GM19239 (cell line): ENCODE data around the gene C9orf153.
A peak's percentile ranks its signal among the peaks of the same experiment; 100 is the strongest.

Experiments used
- DNase-seq: peaks from one replicate; pipeline ENCODE4 v3.0.0; 2011; ENCODE audit warnings: low spot score; ENCODE audit not compliant: insufficient read length
- FAIRE-seq: peaks from 2 replicates; lab custom pipeline; 2011; peaks lifted over from hg19 to GRCh38; lab: Jason Lieb, UNC

The C9orf153 gene

DNA sequence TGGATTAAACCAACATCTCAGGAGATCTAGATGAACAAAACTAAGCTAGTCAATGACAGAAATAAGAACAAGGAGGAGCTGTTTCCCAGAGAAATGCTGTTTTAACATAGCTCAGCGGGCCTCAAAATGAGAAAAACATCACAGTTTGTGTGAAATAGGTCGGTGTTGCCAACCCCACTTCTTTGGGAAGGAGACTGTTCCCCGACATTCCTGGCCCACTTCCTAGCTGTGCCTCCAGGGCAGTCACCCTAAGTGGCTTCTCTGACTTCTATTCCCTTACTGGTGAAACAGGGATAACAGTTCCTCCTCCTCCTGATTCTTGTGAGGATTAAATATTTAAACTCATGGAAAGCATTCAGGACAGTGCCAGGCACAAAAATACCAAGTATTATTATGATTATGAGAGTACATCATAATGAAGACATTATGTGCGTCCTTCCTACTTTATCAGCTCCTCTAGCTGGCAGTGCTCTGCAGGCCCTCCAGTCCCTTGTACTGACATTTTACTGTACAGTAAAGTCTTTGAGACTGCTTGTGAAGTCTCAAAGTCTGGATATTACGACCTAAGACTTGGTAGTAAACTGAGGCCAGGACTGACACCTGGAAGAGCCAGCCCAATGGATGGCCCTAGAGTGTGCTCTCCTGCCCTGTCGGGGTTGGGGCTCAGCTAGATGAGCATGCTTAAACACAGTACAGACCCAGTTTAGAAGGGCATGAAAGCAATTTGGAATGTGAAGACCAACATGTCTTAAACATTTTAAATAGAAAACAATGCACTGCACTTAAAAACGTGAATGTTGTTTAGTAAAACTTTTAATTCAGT lies 15.6 kb upstream of the C9orf153 start:
- DNase-seq: no peak
- FAIRE-seq: no peak

DNA sequence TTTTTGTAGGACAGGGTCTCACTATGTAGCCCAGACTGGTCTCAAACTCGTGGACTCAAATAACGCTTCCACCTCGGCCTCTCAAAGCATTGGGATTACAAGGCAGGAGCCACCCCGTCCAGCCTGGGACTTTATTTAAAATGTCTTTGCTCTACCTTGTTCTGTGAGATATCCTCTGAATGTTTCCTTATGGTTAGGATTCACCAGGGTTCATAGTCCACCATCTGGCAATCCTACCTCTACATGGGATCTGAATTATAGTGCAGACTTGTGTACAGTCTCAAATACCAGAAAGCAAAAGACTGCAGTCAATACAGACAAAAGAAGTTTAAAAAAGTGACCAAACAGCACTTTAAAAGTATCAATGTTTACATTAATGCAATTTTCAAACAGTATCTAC lies 12.8 kb upstream of the C9orf153 start:
- DNase-seq (no peak), FAIRE-seq (no peak)

DNA sequence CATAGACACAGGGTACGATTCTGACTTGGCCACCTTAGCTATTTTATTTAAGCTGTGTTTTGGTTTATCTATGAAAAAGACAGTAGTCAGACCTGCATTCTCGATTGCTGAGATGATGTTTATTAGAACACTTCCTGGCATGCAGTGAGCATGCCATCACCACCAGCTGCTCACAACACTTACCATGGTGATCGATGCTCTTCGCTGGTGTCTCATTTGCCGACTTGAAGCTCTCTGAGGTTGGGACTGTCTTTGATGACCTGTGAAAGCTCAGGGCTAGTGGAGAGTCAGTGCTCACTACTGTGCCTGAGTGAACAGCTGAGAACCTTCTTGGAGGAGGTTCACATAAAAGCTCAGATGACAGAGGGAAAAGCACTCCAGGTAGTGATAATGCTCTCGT lies 4.4 kb upstream of the C9orf153 start:
- DNase-seq (no peak), FAIRE-seq (no peak)

DNA sequence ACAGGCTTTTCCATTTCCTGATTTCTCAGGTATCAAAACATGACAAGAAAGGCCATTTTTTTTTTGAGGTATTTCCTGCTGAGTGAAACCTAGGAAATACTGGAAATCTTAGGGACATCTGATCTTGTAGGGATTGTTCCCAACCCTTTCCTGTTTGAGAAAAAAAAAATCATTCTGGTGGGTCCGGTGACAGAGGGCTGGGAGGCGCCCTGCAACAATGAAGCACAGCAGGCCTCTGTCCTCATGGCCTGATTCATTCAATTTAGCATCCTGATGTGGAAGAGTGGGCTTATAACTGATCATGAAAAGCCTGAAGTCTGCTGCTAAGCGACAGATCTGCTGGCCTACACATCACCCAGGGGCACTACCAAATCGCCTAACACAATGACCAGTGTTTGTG lies 3.0 kb upstream of the C9orf153 start:
- FAIRE-seq (no peak), DNase-seq (no peak)

DNA sequence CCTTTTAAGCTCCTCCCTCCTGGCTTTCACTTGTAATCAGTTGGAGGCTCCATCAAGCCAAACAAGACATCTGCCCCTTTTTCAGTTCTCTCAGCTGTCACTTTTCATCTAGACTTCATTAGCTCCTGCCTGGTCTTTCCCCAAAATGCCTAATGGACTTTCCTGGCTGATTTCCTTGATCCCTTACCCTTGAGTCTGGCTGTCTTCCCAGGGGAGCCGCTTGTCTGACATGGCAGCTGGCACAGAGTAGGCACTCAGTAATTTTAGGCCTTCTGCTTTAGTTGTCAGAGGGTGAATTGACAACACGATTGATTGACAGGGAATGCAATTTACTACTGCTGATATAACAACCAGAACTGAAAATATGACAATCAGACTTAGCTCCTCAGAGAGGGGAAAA lies 2.1 kb downstream of the C9orf153 start:
- no peak for FAIRE-seq

DNA sequence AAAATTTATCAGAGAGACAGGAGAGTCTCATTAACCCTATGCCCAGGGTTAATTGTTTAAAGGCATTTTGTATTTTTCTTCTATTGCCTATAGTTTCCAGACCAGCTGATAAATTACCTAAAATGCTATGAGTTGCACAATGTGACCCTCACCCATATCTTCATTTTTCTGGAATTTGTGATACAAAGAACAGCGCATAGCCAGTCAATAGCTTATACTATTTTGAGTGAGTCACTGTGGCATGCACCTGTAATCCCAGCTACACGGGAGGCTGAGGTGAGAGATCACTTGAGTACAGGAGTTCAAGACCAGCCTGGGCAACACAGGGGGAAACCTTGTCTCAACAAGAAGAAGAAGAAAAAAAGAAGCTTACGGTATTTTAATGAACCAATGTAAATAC lies 2.8 kb downstream of the C9orf153 start:
- FAIRE-seq: no peak
- no peak for DNase-seq

More for the DNA sequence above, 2.1 kb downstream of the C9orf153 start:
- no peak for DNase-seq

DNA sequence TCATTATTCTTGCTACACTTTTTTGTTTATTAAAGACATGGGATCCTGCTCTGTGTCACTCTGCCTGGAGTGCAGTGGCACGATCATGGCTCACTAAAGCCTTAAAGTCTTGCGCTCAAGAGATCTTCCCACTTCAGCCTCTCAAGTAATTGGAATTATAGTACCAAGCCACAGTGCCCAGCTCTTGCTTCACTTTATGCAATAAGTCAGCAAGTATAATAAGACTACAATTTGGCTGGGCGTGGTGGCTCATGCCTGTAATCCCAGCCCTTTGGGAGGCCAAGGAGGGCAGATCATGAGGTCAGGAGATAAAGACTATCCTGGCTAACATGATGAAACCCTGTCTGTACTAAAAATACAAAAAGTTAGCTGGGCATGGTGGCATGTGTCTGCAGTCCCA lies 5.9 kb downstream of the C9orf153 start:
- FAIRE-seq: no peak
- no peak for DNase-seq

DNA sequence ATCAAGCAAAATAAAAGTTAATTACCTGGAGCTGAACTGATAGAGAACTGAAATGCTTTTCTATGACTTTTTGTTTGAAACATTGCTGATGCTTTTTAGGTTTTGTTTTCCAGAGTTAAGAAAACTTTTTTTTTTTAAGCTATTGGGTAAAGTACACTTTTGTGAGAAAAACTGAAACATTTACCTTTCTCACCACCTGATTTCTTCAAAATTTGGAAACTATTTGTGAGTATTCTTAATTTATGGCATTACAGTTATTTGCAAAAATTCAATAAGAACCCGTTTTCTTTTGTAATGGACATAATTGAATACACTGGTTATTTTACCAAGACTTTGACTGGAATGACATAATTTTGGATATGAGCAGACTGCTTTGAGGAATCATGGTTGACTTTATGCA lies 6.6 kb downstream of the C9orf153 start:
- DNase-seq: no peak
- FAIRE-seq: no peak

DNA sequence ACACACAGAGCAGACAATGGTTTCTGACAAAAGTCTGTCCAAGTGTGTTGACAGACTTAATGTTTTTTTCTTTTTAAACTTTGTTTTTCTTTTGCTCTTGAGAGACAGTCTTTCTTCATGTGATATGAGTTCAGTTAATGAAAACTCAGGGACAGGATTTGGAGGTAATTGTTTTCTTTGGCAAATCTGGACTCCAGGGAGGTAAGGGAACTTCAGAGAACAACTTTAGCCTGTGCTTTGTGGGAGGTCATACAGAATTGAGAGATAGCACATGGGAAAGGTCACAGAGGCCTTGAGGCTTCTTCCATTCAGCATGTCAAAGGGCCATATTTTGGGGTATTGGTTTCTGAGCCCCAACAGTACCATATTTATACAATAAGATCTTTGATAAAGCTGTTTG lies 9.3 kb downstream of the C9orf153 start:
- FAIRE-seq (no peak), DNase-seq (no peak)

DNA sequence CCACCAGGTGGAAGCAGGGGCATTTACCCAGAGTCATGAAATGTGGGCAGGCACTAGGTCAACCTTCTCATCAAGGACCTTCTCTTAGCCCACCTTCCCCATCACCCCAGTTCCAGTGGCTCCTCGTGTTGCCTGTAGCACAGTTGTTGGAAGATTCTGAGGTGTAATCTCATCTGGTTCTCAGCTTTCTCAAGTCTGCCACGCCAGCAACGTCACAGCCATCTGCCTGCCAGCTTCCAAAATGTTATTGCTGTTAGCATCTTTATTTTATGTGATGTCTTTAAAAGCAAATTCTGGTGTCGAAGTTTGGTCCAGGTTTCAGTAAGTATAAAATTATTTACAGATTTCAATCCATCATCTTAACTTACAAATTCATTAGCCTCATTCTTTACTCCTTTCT lies 10.7 kb downstream of the C9orf153 start:
- FAIRE-seq: no peak
- DNase-seq: no peak

DNA sequence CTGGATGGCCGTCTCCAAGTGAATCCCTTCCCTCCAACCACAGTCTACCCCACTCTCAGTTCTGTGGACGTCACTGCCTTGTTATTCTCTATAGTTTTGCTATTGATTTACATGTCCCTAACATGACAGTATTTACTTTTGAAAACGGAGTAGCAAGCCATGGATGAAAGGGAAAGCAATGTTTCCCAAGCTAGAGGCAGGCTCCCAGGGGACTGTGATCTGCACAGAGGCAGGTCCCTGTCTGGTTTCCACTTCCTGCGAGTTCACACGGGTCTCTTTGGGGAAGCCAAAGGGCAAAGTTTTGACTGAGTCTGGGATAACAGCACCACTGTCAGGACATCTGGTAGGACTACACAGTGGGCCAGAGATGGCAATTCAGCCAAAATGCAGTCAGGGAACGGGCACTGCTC lies 12.7 kb downstream of the C9orf153 start:
- FAIRE-seq (peak; percentile 82), DNase-seq (peak; percentile 19)

DNA sequence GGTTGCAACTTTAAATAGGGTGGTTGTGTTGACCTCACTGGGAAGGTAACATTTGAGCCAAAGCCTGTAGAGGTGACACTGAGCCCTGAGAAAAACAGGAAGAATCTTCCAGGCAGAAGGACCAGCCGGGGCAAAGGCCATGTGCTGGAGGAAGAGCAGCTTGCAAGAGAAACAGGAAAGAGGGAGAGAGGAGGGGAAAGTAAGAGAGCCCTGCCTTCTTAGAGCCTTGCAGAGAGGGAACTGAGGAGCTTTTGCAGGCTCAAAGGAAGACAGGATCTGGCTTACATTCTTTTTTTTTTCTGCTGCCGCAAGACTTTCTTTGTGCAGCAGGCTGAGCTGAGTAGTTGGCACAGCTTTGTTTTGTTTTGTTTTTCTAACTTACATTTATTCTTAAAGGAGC lies 17.4 kb downstream of the C9orf153 start:
- FAIRE-seq: no peak
- DNase-seq: no peak

DNA sequence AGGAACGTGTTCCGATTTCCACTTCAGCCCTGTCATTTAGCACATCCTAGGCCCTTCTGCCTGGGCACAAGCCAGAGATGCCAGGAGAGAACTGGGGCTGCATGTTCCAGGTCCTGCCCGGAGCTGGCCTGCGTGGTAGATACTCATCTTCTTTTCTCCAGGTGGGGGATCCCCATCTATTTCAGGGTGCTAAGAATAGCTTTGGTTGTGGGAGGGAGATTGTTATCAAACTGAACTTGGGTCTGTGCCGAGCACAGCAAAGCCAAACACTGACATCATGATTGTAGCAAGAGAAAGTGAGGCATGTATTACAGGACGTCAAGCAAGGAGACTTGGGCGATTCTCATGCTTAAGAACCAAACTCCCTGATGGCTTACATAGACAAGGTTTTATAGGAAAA lies 18.2 kb downstream of the C9orf153 start:
- FAIRE-seq (no peak), DNase-seq (no peak)

DNA sequence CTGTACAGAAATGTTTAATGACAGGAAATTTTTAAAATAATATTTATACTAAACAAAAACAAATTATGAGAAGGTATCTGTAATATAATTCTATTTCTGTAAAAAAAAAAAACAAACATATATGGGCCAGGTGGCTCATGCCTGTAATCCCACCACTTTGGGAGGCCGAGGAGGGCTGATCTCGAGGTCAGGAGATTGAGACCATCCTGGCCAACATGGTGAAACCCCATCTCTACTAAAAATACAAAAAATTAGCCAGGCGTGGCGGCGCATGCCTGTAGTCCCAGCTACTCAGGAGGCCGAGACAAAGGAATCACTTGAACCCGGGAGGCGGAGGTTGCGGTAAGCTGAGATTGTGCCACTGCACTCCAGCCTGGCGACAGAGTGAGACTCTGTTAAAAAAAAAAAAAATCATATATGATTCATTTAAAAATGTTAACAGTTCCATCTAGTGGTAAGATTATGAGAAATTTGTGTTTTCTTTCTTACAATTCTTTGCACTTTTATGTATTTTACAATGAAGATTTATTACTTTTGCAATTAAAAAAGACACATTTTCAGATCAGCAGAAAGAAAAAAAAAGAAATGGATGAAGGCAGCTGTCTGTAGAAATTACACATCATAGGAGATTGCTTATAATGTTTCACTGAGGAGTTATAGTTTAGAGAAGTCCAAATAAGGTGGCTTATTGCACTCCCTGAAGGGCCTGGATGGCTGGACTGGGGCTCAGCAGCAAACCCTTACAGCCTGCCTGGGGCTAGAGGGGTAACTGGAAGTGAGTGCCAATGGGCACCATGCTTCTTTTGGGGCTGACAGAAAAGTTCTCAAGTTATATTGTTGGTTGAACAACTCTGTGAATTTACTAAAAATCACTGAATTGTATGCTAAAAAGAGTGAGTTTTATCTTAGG lies 20.3 kb downstream of the C9orf153 start:
- FAIRE-seq: no peak
- no peak for DNase-seq

DNA sequence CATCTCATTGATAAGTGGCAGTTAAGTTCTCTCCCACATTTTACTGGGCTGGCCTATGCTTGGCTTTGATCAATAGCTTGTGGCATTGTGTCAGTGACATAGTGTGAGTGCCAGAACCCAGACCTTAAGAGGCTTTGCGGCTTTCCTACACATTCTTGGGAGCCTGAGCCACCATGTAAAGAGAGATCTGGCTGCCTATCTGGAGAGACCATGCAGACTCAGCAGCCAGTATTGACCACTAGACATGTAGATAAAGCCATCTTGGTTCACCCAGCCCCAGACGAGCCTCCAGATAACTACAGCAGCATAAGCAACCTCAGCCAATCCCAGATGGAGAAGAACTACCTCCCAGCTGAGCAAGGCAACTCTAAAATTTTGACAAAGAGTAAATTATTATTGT lies 28.6 kb downstream of the C9orf153 start:
- DNase-seq (no peak), FAIRE-seq (no peak)

DNA sequence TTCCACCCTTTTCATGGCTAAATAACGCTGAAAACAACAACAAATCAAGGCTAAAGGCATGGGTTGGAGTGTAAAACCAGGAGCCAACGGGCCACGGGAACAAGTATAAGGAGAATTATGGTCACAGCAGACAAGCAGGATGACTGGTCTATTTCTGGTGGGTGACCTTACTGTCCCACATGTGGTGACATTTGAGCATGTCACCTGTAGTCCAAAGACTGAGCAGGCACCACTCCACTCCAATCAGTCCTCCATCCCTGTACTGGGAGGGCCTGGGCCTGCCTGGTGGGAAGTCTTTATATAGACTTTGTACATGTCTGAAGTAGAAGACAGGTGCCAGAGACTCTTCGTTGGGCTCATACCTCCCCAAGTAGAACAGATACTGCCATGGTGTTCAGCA lies 36.8 kb downstream of the C9orf153 start:
- FAIRE-seq: no peak
- DNase-seq: no peak

DNA sequence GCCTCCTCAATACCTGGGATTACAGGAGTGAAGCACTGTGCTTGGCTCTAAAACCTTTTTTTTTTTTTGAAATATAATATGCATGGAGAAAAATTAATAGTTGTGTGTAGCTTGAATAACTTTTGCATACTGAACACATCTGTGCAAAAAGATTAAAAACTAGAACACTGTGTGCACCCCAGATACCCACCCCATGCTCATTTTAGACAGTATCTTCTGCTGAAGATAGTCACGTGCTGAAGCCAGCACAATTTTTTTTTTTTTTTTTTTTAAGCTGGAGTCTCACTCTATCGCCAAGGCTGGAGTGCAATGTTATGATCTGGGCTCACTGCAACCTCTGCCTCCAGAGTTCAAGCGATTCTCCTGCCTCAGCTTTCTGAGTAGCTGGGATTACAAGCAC lies 39.9 kb downstream of the C9orf153 start:
- FAIRE-seq (no peak), DNase-seq (no peak)

DNA sequence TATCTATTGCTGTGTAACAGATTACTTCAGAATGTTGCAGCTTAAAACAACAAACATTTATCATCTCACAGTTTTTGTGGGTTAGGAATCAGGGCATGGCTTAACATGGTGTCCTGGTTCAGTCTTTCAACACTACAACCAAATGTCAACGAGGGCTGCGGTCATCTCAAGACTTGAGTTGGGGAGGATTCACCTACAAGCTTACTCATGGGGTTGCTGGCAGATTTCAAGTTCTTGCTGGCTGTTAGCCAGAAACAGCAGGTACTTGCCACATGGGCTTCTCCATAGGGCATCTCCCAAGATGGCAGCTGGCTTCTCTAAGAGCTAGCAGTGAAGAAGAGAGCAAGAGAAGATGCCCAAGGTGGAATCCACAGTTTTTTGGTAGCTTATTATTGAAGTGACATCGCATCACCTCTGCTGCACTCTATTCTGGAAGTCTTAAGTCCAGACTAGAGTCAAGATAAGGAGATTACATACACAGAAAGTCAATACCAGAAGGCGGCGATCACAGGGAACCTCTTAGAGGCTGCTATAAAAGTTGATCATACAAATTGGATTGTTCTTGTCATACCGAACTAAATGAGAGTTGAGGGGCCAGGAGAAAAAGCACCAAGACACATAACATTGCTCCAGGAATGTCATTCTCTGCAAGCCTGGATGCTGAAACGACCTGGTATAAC lies 42.2 kb downstream of the C9orf153 start:
- no peak for DNase-seq
- FAIRE-seq: no peak

DNA sequence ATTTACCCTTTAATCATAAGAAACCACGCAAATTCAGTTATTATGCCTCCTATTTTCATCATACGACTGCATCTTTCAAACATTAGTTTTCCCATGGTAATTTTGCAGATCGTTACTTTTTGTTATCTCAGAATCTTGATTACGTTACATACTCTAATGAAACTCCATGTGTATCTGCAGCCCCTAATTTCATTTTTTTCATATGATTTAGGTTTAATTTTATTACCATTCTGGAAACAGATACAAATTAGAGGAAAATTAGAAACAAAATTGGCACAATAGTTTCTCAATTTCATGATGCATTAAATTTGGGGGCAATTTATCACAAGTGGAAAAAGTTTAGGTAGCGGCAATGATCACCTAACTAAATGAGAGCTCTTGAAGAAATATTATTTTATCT lies 52.3 kb downstream of the C9orf153 start:
- no peak for DNase-seq
- FAIRE-seq: no peak

DNA sequence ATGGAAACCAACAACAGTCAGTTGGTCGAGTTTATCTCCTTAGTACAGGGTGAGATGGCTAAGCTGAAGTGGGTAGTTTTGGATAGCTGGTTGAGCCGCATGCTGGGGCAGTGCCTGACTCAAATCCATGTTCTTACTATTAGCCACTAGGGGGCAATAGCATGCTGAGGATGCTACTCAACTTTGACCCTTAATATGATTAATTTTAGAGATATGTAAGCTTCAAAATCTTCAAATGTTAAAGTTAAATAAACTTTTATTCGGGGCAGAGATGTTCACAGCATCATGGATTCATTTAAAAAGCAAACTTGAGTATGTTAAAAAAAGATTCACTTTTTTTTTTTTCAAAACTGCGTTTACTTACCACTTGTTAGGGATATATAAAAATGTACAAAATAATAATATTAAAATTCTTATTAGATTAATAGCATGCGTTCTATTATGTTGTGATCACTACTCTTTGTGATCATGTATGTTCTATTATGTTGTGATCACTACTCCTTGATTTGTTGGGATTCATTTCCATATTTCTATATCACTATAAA lies 57.0 kb downstream of the C9orf153 start:
- FAIRE-seq: peak; percentile 85
- peak; percentile 42 for DNase-seq
